IMR-90 (cell line): Measurements from ENCODE around the gene BNIP2. TPM values are rescaled to one million over a fixed set of nuclear protein-coding genes. Genes with fewer than 3 reads are reported as not detected.

Experiments used
- ATAC-seq: fragments of 200-7000 bp; cut with Tn5 transposase; 2 replicates; pipeline ENCODE4 v1.9.1; 2020; ENCODE audit warnings: low read depth, mild to moderate bottlenecking, moderate library complexity
- BruUV-seq: library from RNA; stranded (reverse); fragments of 400-500 nt; replicated peaks from 2 replicates; lab custom pipeline; 2021; lab: Mats Ljungman, UMichigan
- CTCF ChIA-PET: fragments of 300-600 bp; formaldehyde crosslinking; extraction: SDS; loops from one replicate; lab custom pipeline; 2021; ENCODE audit warnings: antibody characterized with exemption; lab: Yijun Ruan, JAX
- POLR2A ChIA-PET: fragments of 300-600 bp; sonication (Branson Sonifier 250); formaldehyde crosslinking; loops from one replicate; lab custom pipeline; 2022; ENCODE audit warnings: antibody characterized with exemption; ENCODE audit not compliant: unreplicated experiment; lab: Charles Lee
- DNase-seq: peaks from one replicate; pipeline ENCODE4 v3.0.0; 2013
- H2AFZ ChIP-seq: replicated peaks from 2 replicates; pipeline ENCODE3; 2013; ENCODE audit warnings: low read length, mild to moderate bottlenecking; ENCODE audit not compliant: poor library complexity
- H2AK5ac ChIP-seq: 2 replicates; pipeline ENCODE4 v1.6.1; 2013; ENCODE audit warnings: low read depth, low read length, inconsistent platforms
- H2AK9ac ChIP-seq: replicated peaks from 2 replicates; pipeline ENCODE3; 2013; ENCODE audit warnings: mild to moderate bottlenecking, low read depth, low read length, moderate library complexity; ENCODE audit not compliant: poor library complexity
- H2BK120ac ChIP-seq: 2 replicates; pipeline ENCODE4 v1.6.1; 2013; ENCODE audit warnings: low read depth, low read length, inconsistent platforms
- H2BK15ac ChIP-seq: 3 replicates; pipeline ENCODE4 v1.6.1; 2013; ENCODE audit warnings: low read depth, low read length, inconsistent platforms
- H2BK20ac ChIP-seq: 2 replicates; pipeline ENCODE4 v1.6.1; 2013; ENCODE audit warnings: low read depth, mild to moderate bottlenecking, inconsistent platforms, low read length, moderate library complexity
- H2BK5ac ChIP-seq: 2 replicates; pipeline ENCODE4 v1.6.1; 2013; ENCODE audit warnings: mild to moderate bottlenecking, low read depth, low read length, inconsistent platforms; ENCODE audit not compliant: poor library complexity, severe bottlenecking
- H3K14ac ChIP-seq: replicated peaks from 2 replicates; pipeline ENCODE4 v1.6.1; 2013; ENCODE audit warnings: low read depth, low read length, inconsistent platforms
- H3K18ac ChIP-seq: 2 replicates; pipeline ENCODE4 v1.6.1; 2013; ENCODE audit warnings: low read depth, low read length, control low read depth
- H3K23ac ChIP-seq: 2 replicates; pipeline ENCODE4 v1.6.1; 2013; ENCODE audit warnings: low read depth, low read length, inconsistent platforms
- H3K27ac ChIP-seq: 2 replicates; pipeline ENCODE4 v1.5.1; 2013; ENCODE audit warnings: mild to moderate bottlenecking, control low read depth, low read length; ENCODE audit not compliant: insufficient read depth
- H3K27me3 ChIP-seq: 2 replicates; pipeline ENCODE4 v1.6.1; 2013; ENCODE audit warnings: low read length; ENCODE audit not compliant: control insufficient read depth, insufficient read depth
- H3K36me3 ChIP-seq: 2 replicates; pipeline ENCODE4 v1.6.1; 2013; ENCODE audit warnings: low read length, mixed read lengths; ENCODE audit not compliant: control insufficient read depth, insufficient read depth
- H3K4ac ChIP-seq: 2 replicates; pipeline ENCODE4 v1.6.1; 2013; ENCODE audit warnings: low read depth, low read length, inconsistent platforms
- H3K4me1 ChIP-seq: 2 replicates; pipeline ENCODE4 v1.6.1; 2013; ENCODE audit warnings: low read length, mixed read lengths; ENCODE audit not compliant: control insufficient read depth, insufficient read depth
- H3K4me2 ChIP-seq: 2 replicates; pipeline ENCODE4 v1.6.1; 2013; ENCODE audit warnings: low read depth, mild to moderate bottlenecking, control low read depth, low read length, moderate library complexity
- H3K4me3 ChIP-seq: 2 replicates; pipeline ENCODE4 v1.5.1; 2013; ENCODE audit warnings: low read depth, mild to moderate bottlenecking, control low read depth, low read length, moderate library complexity; ENCODE audit not compliant: insufficient read depth
- H3K56ac ChIP-seq: 2 replicates; pipeline ENCODE4 v1.6.1; 2013; ENCODE audit warnings: low read length, inconsistent platforms; ENCODE audit not compliant: insufficient read depth; ENCODE audit errors: extremely low read depth
- H3K79me1 ChIP-seq, 2 experiments: 2 replicates each; pipeline ENCODE4 v1.6.1; 2013; ENCODE audit warnings: low read length in 2 of 2, inconsistent platforms in 1 of 2, low read depth in 1 of 2
- H3K9ac ChIP-seq: 2 replicates; pipeline ENCODE4 v1.6.1; 2013; ENCODE audit warnings: low read depth, low read length, control low read depth
- H3K9me1 ChIP-seq: 2 replicates; pipeline ENCODE4 v1.6.1; 2013; ENCODE audit warnings: low read length, inconsistent platforms; ENCODE audit not compliant: insufficient read depth
- H3K9me3 ChIP-seq: 2 replicates; pipeline ENCODE4 v1.6.1; 2013; ENCODE audit warnings: low read length; ENCODE audit not compliant: control insufficient read depth, insufficient read depth
- H4K20me1 ChIP-seq: 2 replicates; pipeline ENCODE4 v1.6.1; 2013; ENCODE audit warnings: low read length, inconsistent platforms; ENCODE audit not compliant: insufficient read depth
- H4K5ac ChIP-seq: 2 replicates; pipeline ENCODE4 v1.6.1; 2013; ENCODE audit warnings: mild to moderate bottlenecking, low read depth, low read length, control low read depth
- H4K8ac ChIP-seq, 2 experiments: 2 replicates each; pipeline ENCODE4 v1.6.1; 2013; ENCODE audit warnings: low read depth in 2 of 2, low read length in 2 of 2, control low read depth in 1 of 2, inconsistent platforms in 1 of 2
- H4K91ac ChIP-seq: 2 replicates; pipeline ENCODE4 v1.6.1; 2013; ENCODE audit warnings: low read depth, low read length, inconsistent platforms; ENCODE audit not compliant: insufficient read depth
- BHLHE40 ChIP-seq: fragments of 150-350 bp; IDR thresholded peaks from 2 replicates; pipeline ENCODE4 v1.6.1; 2016; ENCODE audit warnings: mild to moderate bottlenecking, low read depth, low read length
- CEBPB ChIP-seq: IDR thresholded peaks from 2 replicates; pipeline ENCODE4 v1.6.1; 2012; ENCODE audit warnings: low read depth, low read length, improper control_type of control experiment
- CHD1 ChIP-seq: IDR thresholded peaks from 2 replicates; pipeline ENCODE4 v1.6.1; 2012; ENCODE audit warnings: low read depth, low read length, improper control_type of control experiment
- FOS ChIP-seq: fragments of 150-350 bp; IDR thresholded peaks from 2 replicates; pipeline ENCODE4 v1.6.1; 2016; ENCODE audit warnings: low read depth, low read length
- MAFK ChIP-seq: IDR thresholded peaks from 2 replicates; pipeline ENCODE4 v1.6.1; 2012; ENCODE audit warnings: low read depth, low read length, improper control_type of control experiment
- MAZ ChIP-seq: IDR thresholded peaks from 2 replicates; pipeline ENCODE4 v1.6.1; 2012; ENCODE audit warnings: low read depth, mild to moderate bottlenecking, low read length, improper control_type of control experiment, moderate library complexity, borderline replicate concordance
- MXI1 ChIP-seq: IDR thresholded peaks from 2 replicates; pipeline ENCODE4 v1.6.1; 2012; ENCODE audit warnings: low read depth, mild to moderate bottlenecking, low read length, moderate library complexity, borderline replicate concordance
- NFE2L2 ChIP-seq: fragments of 150-350 bp; IDR thresholded peaks from 2 replicates; pipeline ENCODE4 v1.6.1; 2016; ENCODE audit warnings: low read depth, mild to moderate bottlenecking, low read length
- POLR2A ChIP-seq: IDR thresholded peaks from 2 replicates; pipeline ENCODE4 v1.6.1; 2012; ENCODE audit warnings: mild to moderate bottlenecking, low read depth, low read length
- RAD21 ChIP-seq: IDR thresholded peaks from 2 replicates; pipeline ENCODE4 v1.6.1; 2012; ENCODE audit warnings: low read length, improper control_type of control experiment
- RCOR1 ChIP-seq: IDR thresholded peaks from 2 replicates; pipeline ENCODE4 v1.6.1; 2012; ENCODE audit warnings: mild to moderate bottlenecking, low read length, improper control_type of control experiment; ENCODE audit not compliant: insufficient replicate concordance
- RFX5 ChIP-seq: IDR thresholded peaks from 2 replicates; pipeline ENCODE4 v1.8.0; 2012; ENCODE audit warnings: low read depth, mild to moderate bottlenecking, low read length, moderate library complexity
- USF2 ChIP-seq: fragments of 150-350 bp; IDR thresholded peaks from 2 replicates; pipeline ENCODE4 v1.6.1; 2017; ENCODE audit warnings: mild to moderate bottlenecking, antibody characterized with exemption, low read length, low read depth
- WGBS, 2 experiments: methylation state at CpG; one replicate each; pipeline versions ENCODE4 v1.1.5 to v1.1.7; 2013; ENCODE audit warnings: missing lambda C conversion rate in 2 of 2; ENCODE audit not compliant: insufficient read length in 1 of 2; ENCODE audit errors: extremely low coverage in 2 of 2; 5-methylcytosine and 5-hydroxymethylcytosine counted together
- dilution Hi-C: fragments of 300-500 bp; cut with HindIII; formaldehyde crosslinking; loops from one replicate; pipeline ENCODE4 v1.14.3; 2018; ENCODE audit warnings: low sequenced_read_pairs; ENCODE audit not compliant: unreplicated experiment
- in situ Hi-C: fragments of 300-500 bp; cut with MboI; formaldehyde crosslinking; loops from 3 replicates; pipeline ENCODE4 v1.14.3; 2019; ENCODE audit warnings: low sequenced_read_pairs, inconsistent platforms, mixed read lengths
- intact Hi-C: fragments of 100-400 bp; cut with micrococcal nuclease; formaldehyde crosslinking; loops from 2 replicates; pipeline ENCODE4 v1.10.0; 2022
- polyA plus RNA-seq, 3 experiments: library from polyadenylated mRNA; depleted of rRNA; stranded (reverse); fragments of >200 nt; gene quantifications; 2 replicates each; pipeline ENCODE4 v1.2.3, GENCODE V29; 2012; ENCODE audit warnings: low replicate concordance in 1 of 3
- total RNA-seq: library from RNA; depleted of rRNA; stranded (reverse); fragments of >200 nt; gene quantifications from 2 replicates; pipeline ENCODE4 v1.2.3, GENCODE V29; 2012
- TF ChIP-seq, protein P1 (sequence below): conservative IDR thresholded peaks from 2 replicates; pipeline ENCODE4 v1.5.1; 2012; ENCODE audit warnings: mild to moderate bottlenecking, low read depth, low read length, improper control_type of control experiment
- TF ChIP-seq, protein P2 (sequence below): fragments of 150-350 bp; IDR thresholded peaks from 2 replicates; pipeline ENCODE4 v1.6.1; 2016; ENCODE audit warnings: low read depth, mild to moderate bottlenecking, low read length, moderate library complexity, borderline replicate concordance

BNIP2 gene
- total and polyA plus RNA-seq, 2 of the 4 experiments (the other 2 are of a cell fraction), result 36.9 to 47.3 TPM

DNA sequence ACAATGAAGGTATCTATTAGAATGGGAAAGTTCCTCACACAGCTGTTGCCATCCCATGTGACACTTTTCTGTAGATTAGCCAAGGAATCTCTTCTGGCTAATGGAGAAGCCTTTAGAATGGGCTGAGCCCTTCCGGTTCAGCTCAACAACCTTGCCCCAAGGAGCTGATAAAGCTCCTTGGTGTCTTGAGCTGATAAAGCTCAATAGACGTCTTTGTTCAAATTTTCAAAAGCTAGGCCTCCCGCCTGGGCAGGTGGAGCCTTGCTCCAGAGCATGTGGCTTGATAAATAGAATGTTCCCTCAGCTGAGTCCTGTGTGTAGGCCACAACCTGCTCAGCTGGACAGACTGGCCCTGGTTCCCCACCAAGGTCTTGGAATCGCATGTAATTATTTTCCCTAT lies 7.2 kb upstream of the BNIP2 start:
- H3K79me1 ChIP-seq, result no peaks in the 10 kb centered on the region
- no peak overlapping the region for H2BK15ac ChIP-seq
- no peaks in the 10 kb centered on the region for H3K4me1 ChIP-seq
- in situ Hi-C loops (loop anchor here (10.0 to 25.0 kb wide), 2 partner anchors 628 to 741 kb away; no protein-coding TSS in a partner anchor), intact Hi-C loops (no loop called here), dilution Hi-C loops (no loop called here)
- no peak overlapping the region for H3K4me3 ChIP-seq
- H3K36me3 ChIP-seq, result no peaks in the 10 kb centered on the region
- no peak overlapping the region for H3K4ac ChIP-seq
- H3K27me3 ChIP-seq, result no peaks in the 10 kb centered on the region; the same call in 1 of the 2 replicates
- CTCF ChIA-PET, result interaction anchor here (1.5 kb wide), 1 partner anchor 630 kb away, joined by 3 read pairs; no protein-coding TSS in a partner anchor
- no peaks in the 10 kb centered on the region for H4K20me1 ChIP-seq
- no peak overlapping the region for H3K27ac ChIP-seq
- no peak overlapping the region for H2AFZ ChIP-seq
- BruUV-seq, result no TSS peak
- DNase-seq, result no peak
- no peak overlapping the region for H2AK9ac ChIP-seq
- no peak overlapping the region for H3K56ac ChIP-seq
- no peak for ATAC-seq
- no peak overlapping the region for H3K18ac ChIP-seq
- 100% methylated on average over 1 of the region's 4 CpGs; no CpG with 5 or more reads in 1 of the 2 experiments for WGBS, 2 experiments
- no peak overlapping the region for H3K4me2 ChIP-seq
- H4K5ac ChIP-seq, result no peak overlapping the region
- H3K9ac ChIP-seq, result no peak overlapping the region
- H3K14ac ChIP-seq, result no peak overlapping the region
- H2AK5ac ChIP-seq, result no peak overlapping the region
- no peak overlapping the region for H2BK5ac ChIP-seq
- no peak overlapping the region for H2BK120ac ChIP-seq
- H2BK20ac ChIP-seq, result no peak overlapping the region
- TF ChIP-seq RAD21 (no peak), RCOR1 (no peak), USF2 (no peak), CHD1 (no peak), NFE2L2 (no peak), BHLHE40 (no peak), CEBPB (no peak), FOS (no peak), MXI1 (no peak), MAFK (no peak), MAZ (no peak), POLR2A (no peak), RFX5 (no peak)
- TF ChIP-seq, protein P1, sequence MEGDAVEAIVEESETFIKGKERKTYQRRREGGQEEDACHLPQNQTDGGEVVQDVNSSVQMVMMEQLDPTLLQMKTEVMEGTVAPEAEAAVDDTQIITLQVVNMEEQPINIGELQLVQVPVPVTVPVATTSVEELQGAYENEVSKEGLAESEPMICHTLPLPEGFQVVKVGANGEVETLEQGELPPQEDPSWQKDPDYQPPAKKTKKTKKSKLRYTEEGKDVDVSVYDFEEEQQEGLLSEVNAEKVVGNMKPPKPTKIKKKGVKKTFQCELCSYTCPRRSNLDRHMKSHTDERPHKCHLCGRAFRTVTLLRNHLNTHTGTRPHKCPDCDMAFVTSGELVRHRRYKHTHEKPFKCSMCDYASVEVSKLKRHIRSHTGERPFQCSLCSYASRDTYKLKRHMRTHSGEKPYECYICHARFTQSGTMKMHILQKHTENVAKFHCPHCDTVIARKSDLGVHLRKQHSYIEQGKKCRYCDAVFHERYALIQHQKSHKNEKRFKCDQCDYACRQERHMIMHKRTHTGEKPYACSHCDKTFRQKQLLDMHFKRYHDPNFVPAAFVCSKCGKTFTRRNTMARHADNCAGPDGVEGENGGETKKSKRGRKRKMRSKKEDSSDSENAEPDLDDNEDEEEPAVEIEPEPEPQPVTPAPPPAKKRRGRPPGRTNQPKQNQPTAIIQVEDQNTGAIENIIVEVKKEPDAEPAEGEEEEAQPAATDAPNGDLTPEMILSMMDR, result no peak
- TF ChIP-seq, protein P2, sequence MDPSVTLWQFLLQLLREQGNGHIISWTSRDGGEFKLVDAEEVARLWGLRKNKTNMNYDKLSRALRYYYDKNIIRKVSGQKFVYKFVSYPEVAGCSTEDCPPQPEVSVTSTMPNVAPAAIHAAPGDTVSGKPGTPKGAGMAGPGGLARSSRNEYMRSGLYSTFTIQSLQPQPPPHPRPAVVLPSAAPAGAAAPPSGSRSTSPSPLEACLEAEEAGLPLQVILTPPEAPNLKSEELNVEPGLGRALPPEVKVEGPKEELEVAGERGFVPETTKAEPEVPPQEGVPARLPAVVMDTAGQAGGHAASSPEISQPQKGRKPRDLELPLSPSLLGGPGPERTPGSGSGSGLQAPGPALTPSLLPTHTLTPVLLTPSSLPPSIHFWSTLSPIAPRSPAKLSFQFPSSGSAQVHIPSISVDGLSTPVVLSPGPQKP, result no peak
- no peak overlapping the region for H4K91ac ChIP-seq
- H3K9me1 ChIP-seq, result no peaks in the 10 kb centered on the region
- H3K23ac ChIP-seq, result no peak overlapping the region
- H4K8ac ChIP-seq, result no peak overlapping the region
- no peaks in the 10 kb centered on the region for H3K9me3 ChIP-seq
- POLR2A ChIA-PET, result no interaction called here
